GM12878 (cell line): ENCODE data around the gene PLEKHM3.
"Not testable (repeated sequence)": the region's sequence is repeated elsewhere in the genome, so short reads cannot be mapped to it uniquely, and the experiment has no call there.

ENCODE experiments used
- CHD2 ChIP-seq: IDR thresholded peaks from 2 replicates; pipeline ENCODE4 v1.6.1; 2011; ENCODE audit warnings: low read depth, low read length, improper control_type of control experiment, borderline replicate concordance
- HDAC6 ChIP-seq: fragments of 200-600 bp; sonication (generic); IDR thresholded peaks from one replicate; pipeline ENCODE4 v1.8.0; 2017; ENCODE audit warnings: antibody characterized with exemption; ENCODE audit not compliant: unreplicated experiment
- POLR2A ChIP-seq: IDR thresholded peaks from 2 replicates; pipeline ENCODE4 v1.6.1; 2011; ENCODE audit warnings: low read depth, mild to moderate bottlenecking, low read length
- POLR2AphosphoS5 ChIP-seq: IDR thresholded peaks from 2 replicates; pipeline ENCODE4 v1.6.1; 2011; ENCODE audit warnings: mild to moderate bottlenecking, low read length, inconsistent platforms
- RBBP5 ChIP-seq: fragments of 200-600 bp; sonication (generic); conservative IDR thresholded peaks from 2 replicates; pipeline ENCODE4 v1.6.1; 2016
- RCOR1 ChIP-seq: conservative IDR thresholded peaks from 2 replicates; pipeline ENCODE4 v1.6.1; 2012; ENCODE audit warnings: low read depth, low read length, improper control_type of control experiment
- SREBF2 ChIP-seq: IDR thresholded peaks from 2 replicates; pipeline ENCODE4 v1.6.1; 2012; ENCODE audit warnings: mild to moderate bottlenecking, low read length
- SRF ChIP-seq, 2 experiments: IDR thresholded peaks; 2 replicates each; pipeline ENCODE4 v1.6.1; 2011; ENCODE audit warnings: low read depth in 2 of 2, low read length in 2 of 2, mild to moderate bottlenecking in 1 of 2, moderate library complexity in 1 of 2
- ZNF274 ChIP-seq: IDR thresholded peaks from one replicate; pipeline ENCODE4 v1.8.0; 2011; ENCODE audit not compliant: insufficient read length, insufficient read depth
- TF ChIP-seq, protein P1 (sequence below), 3 experiments: IDR thresholded peaks in 2 of 3; conservative IDR thresholded peaks in 1 of 3; 2 replicates each; pipeline ENCODE4 v1.5.1; 2011; ENCODE audit warnings: low read depth in 3 of 3, low read length in 3 of 3, mild to moderate bottlenecking in 3 of 3, control low read depth in 2 of 3, moderate library complexity in 2 of 3, inconsistent platforms in 1 of 3, mixed read lengths in 1 of 3; ENCODE audit not compliant: control insufficient read depth in 2 of 3, insufficient read depth in 1 of 3; ENCODE audit errors: extremely low read depth in 1 of 3
- TF ChIP-seq, protein P2 (sequence below): fragments of 450-650 bp; conservative IDR thresholded peaks from 2 replicates; pipeline ENCODE4 v1.6.1; 2017; ENCODE audit warnings: mild to moderate bottlenecking, moderate library complexity
- TF ChIP-seq, protein P3 (sequence below): fragments of 450-650 bp; formaldehyde crosslinking; IDR thresholded peaks from 2 replicates; pipeline ENCODE4 v1.5.0; 2022; ENCODE audit warnings: mild to moderate bottlenecking, missing genetic modification characterization

DNA sequence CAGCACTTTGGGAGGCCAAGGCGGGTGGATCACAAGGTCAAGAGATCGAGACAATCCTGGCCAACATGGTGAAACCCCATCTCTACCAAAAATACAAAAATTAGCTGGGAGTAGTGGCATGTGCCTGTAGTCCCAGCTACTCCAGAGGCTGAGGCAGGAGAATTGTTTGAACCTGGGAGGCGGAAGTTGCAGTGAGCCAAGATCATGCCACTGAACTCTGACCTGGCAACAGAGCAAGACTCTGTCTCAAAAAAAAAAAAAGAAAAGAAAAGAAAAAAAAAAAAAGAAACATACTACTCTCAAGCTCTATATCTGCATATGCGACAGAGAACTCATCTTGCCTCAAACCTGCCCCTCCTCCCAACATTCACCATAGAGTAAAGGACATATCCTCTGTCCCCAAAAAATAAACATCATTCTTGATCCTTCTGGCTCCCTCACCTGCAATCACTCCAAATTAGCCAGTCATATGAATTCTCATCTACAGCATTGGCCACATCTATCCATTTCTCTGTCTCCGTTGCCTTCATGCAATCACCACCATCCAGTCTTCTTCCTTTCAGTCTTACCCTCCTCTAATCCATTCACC lies 7.1 kb downstream of the PLEKHM3 start:
- TF ChIP-seq RBBP5; SREBF2; HDAC6; RCOR1; CHD2; POLR2A; SRF (IDR thresholded peaks at IDR 0.05; ENCODE audit: low read depth in 2 of 2, low read length in 2 of 2); ZNF274; POLR2AphosphoS5: not testable (repeated sequence)
- TF ChIP-seq, protein P1, sequence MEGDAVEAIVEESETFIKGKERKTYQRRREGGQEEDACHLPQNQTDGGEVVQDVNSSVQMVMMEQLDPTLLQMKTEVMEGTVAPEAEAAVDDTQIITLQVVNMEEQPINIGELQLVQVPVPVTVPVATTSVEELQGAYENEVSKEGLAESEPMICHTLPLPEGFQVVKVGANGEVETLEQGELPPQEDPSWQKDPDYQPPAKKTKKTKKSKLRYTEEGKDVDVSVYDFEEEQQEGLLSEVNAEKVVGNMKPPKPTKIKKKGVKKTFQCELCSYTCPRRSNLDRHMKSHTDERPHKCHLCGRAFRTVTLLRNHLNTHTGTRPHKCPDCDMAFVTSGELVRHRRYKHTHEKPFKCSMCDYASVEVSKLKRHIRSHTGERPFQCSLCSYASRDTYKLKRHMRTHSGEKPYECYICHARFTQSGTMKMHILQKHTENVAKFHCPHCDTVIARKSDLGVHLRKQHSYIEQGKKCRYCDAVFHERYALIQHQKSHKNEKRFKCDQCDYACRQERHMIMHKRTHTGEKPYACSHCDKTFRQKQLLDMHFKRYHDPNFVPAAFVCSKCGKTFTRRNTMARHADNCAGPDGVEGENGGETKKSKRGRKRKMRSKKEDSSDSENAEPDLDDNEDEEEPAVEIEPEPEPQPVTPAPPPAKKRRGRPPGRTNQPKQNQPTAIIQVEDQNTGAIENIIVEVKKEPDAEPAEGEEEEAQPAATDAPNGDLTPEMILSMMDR (IDR thresholded peaks at IDR 0.05 in 2 of 3, conservative IDR thresholded peaks at IDR 0.05 in 1 of 3; ENCODE audit: control insufficient read depth in 2 of 3, extremely low read depth in 1 of 3, insufficient read depth in 1 of 3, low read depth in 3 of 3, low read length in 3 of 3): not testable (repeated sequence)
- TF ChIP-seq, protein P2, sequence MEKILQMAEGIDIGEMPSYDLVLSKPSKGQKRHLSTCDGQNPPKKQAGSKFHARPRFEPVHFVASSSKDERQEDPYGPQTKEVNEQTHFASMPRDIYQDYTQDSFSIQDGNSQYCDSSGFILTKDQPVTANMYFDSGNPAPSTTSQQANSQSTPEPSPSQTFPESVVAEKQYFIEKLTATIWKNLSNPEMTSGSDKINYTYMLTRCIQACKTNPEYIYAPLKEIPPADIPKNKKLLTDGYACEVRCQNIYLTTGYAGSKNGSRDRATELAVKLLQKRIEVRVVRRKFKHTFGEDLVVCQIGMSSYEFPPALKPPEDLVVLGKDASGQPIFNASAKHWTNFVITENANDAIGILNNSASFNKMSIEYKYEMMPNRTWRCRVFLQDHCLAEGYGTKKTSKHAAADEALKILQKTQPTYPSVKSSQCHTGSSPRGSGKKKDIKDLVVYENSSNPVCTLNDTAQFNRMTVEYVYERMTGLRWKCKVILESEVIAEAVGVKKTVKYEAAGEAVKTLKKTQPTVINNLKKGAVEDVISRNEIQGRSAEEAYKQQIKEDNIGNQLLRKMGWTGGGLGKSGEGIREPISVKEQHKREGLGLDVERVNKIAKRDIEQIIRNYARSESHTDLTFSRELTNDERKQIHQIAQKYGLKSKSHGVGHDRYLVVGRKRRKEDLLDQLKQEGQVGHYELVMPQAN: not testable (repeated sequence)
- TF ChIP-seq, protein P3, sequence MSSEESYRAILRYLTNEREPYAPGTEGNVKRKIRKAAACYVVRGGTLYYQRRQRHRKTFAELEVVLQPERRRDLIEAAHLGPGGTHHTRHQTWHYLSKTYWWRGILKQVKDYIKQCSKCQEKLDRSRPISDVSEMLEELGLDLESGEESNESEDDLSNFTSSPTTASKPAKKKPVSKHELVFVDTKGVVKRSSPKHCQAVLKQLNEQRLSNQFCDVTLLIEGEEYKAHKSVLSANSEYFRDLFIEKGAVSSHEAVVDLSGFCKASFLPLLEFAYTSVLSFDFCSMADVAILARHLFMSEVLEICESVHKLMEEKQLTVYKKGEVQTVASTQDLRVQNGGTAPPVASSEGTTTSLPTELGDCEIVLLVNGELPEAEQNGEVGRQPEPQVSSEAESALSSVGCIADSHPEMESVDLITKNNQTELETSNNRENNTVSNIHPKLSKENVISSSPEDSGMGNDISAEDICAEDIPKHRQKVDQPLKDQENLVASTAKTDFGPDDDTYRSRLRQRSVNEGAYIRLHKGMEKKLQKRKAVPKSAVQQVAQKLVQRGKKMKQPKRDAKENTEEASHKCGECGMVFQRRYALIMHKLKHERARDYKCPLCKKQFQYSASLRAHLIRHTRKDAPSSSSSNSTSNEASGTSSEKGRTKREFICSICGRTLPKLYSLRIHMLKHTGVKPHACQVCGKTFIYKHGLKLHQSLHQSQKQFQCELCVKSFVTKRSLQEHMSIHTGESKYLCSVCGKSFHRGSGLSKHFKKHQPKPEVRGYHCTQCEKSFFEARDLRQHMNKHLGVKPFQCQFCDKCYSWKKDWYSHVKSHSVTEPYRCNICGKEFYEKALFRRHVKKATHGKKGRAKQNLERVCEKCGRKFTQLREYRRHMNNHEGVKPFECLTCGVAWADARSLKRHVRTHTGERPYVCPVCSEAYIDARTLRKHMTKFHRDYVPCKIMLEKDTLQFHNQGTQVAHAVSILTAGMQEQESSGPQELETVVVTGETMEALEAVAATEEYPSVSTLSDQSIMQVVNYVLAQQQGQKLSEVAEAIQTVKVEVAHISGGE (CRISPR knock-in tag): not testable (repeated sequence)
